ENCODE results near the gene ENTHD1.

DNA sequence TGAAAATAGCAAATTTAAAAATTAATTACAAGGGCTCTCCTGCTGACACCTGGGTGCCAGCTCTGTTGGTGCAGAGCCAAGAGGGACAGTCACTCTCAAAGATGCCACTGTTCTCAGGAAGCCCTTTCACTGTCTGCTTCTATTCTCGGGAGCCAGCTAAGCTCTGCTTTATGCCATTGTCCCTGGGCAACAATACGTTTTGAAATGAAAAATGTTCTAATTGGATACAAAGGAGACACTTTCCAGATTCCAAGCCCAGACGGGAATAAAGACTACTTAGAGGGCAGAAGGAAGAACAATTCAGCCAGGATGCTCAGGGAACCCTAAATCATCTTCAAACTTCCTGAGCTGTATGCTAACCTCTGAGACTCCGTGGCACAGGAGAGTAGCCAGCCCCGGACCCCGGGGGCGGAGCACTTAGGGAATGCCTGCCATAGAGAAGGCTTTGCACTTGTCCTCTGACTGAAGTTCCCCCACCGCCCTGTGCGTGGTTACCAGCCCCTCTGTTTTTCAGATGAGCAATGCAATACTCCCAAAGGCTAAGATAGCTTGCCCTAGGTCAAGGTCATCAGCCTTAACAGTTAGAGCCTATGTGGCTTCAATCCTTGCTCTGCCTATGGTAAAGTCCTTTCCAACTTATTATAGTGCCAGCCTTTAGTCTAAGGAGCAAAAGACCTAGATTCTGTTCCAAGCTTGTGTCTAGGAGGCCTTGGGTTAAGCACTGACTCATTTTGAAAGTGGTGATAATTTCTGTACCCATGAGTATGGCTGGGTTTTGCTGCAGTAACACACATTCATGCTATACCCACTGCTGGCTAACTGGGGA lies 172.1 kb downstream of the ENTHD1 start:
- TF ChIP-seq CTCF (IDR thresholded peaks at IDR 0.05 in 8 of 11, conservative IDR thresholded peaks at IDR 0.05 in 3 of 11) (no peak), POLR2A (IDR thresholded peaks at IDR 0.05) (no peak)
